Activated CD4-positive, alpha-beta T cell treated with anti-CD3 and anti-CD28 coated beads, Interleukin-2, amount 10 ng/mL, durations not matched to agents 24 days and 14 days (primary cell): Measurements from ENCODE around the gene NETO1. TPM values are rescaled to one million over a fixed set of nuclear protein-coding genes. Genes with fewer than 3 reads are reported as not detected.

ENCODE experiments used
- DNase-seq: peaks from one replicate; pipeline ENCODE4 v3.0.0; 2022
- H3K27ac Mint-ChIP-seq: one replicate; pipeline ENCODE4 v1.8.0; 2022; ENCODE audit warnings: mild to moderate bottlenecking, mixed read lengths
- H3K27me3 Mint-ChIP-seq: one replicate; pipeline ENCODE4 v1.8.0; 2022; ENCODE audit warnings: mixed read lengths
- H3K36me3 Mint-ChIP-seq: one replicate; pipeline ENCODE4 v1.8.0; 2022; ENCODE audit warnings: low read depth, mild to moderate bottlenecking, mixed read lengths
- H3K4me1 Mint-ChIP-seq: one replicate; pipeline ENCODE4 v1.8.0; 2021; ENCODE audit warnings: mixed read lengths
- H3K4me3 Mint-ChIP-seq: one replicate; pipeline ENCODE4 v1.8.0; 2022; ENCODE audit warnings: mild to moderate bottlenecking, moderate library complexity, mixed read lengths
- H3K9me3 Mint-ChIP-seq: one replicate; pipeline ENCODE4 v1.8.0; 2021; ENCODE audit warnings: mixed read lengths
- intact Hi-C: fragments of 100-400 bp; cut with micrococcal nuclease; formaldehyde crosslinking; loops from one replicate; pipeline ENCODE4 v1.15.1; 2023
- total RNA-seq: library from RNA; stranded (reverse); gene quantifications from 2 replicates; pipeline ENCODE4 v1.2.3, GENCODE V29; 2022

Gene NETO1
- total RNA-seq, 1 donor from 2014 or later = not detected

- DNase-seq = no peak
- no peaks in the 10 kb centered on the region for H3K9me3 Mint-ChIP-seq
- no peaks in the 10 kb centered on the region for H3K36me3 Mint-ChIP-seq
- no peak overlapping the region for H3K4me3 Mint-ChIP-seq
- peaks cover 35% of the 10 kb centered on the region for H3K27me3 Mint-ChIP-seq
- no peak overlapping the region for H3K27ac Mint-ChIP-seq
- intact Hi-C loops = loop anchor here (5.0 kb wide), 1 partner anchor 324 kb away; the partner anchor contains the start of gene CBLN2
- no peaks in the 10 kb centered on the region for H3K4me1 Mint-ChIP-seq
Measured at GRCh38 chr18:72866442-72866900, 1.3 kb downstream of the NETO1 start.

- H3K9me3 Mint-ChIP-seq = no peaks in the 10 kb centered on the region
- H3K4me3 Mint-ChIP-seq = no peak overlapping the region
Measured at GRCh38 chr18:72863754-72864153, 4.0 kb downstream of the NETO1 start.

GRCh38 chr18:72859088-72859487, 8.7 kb downstream of the NETO1 start:
- no peaks in the 10 kb centered on the region for H3K9me3 Mint-ChIP-seq
- no peaks in the 10 kb centered on the region for H3K36me3 Mint-ChIP-seq
- H3K27me3 Mint-ChIP-seq = no peaks in the 10 kb centered on the region
- H3K27ac Mint-ChIP-seq = no peak overlapping the region
- H3K4me1 Mint-ChIP-seq = no peaks in the 10 kb centered on the region
- intact Hi-C loops = no loop called here
- DNase-seq = no peak
- H3K4me3 Mint-ChIP-seq = no peak overlapping the region

More at GRCh38 chr18:72863754-72864153, 4.0 kb downstream of the NETO1 start:
- intact Hi-C loops = no loop called here
- DNase-seq = no peak
- Mint-ChIP-seq H3K4me1 (no peaks in the 10 kb centered on the region), H3K36me3 (no peaks in the 10 kb centered on the region), H3K27me3 (peaks cover 25% of the 10 kb centered on the region), H3K27ac (no peak overlapping the region)

- DNase-seq = no peak
- Mint-ChIP-seq H3K4me3 (no peak overlapping the region), H3K36me3 (no peaks in the 10 kb centered on the region), H3K27ac (no peak overlapping the region), H3K9me3 (no peaks in the 10 kb centered on the region), H3K4me1 (no peaks in the 10 kb centered on the region), H3K27me3 (no peaks in the 10 kb centered on the region)
- intact Hi-C loops = no loop called here
Measured at GRCh38 chr18:72849671-72850070, 18.1 kb downstream of the NETO1 start.

- DNase-seq = no peak
- intact Hi-C loops = no loop called here
- Mint-ChIP-seq H3K27me3 (no peaks in the 10 kb centered on the region), H3K9me3 (no peaks in the 10 kb centered on the region), H3K4me1 (no peaks in the 10 kb centered on the region), H3K36me3 (no peaks in the 10 kb centered on the region), H3K4me3 (no peak overlapping the region), H3K27ac (no peak overlapping the region)
Measured at GRCh38 chr18:72848503-72849237, 19.1 kb downstream of the NETO1 start.

GRCh38 chr18:72847771-72848170, 20.0 kb downstream of the NETO1 start:
- Mint-ChIP-seq H3K4me1 (no peaks in the 10 kb centered on the region), H3K36me3 (no peaks in the 10 kb centered on the region), H3K9me3 (no peaks in the 10 kb centered on the region), H3K4me3 (no peak overlapping the region), H3K27me3 (no peaks in the 10 kb centered on the region), H3K27ac (no peak overlapping the region)
- no peak for DNase-seq
- intact Hi-C loops = no loop called here

- Mint-ChIP-seq H3K27ac (no peak overlapping the region), H3K27me3 (no peaks in the 10 kb centered on the region), H3K36me3 (no peaks in the 10 kb centered on the region), H3K4me1 (no peaks in the 10 kb centered on the region), H3K4me3 (no peak overlapping the region), H3K9me3 (no peaks in the 10 kb centered on the region)
- intact Hi-C loops = no loop called here
- no peak for DNase-seq
Measured at GRCh38 chr18:72846736-72847533, 20.9 kb downstream of the NETO1 start.

GRCh38 chr18:72843743-72844142, 24.0 kb downstream of the NETO1 start:
- Mint-ChIP-seq H3K27ac (no peak overlapping the region), H3K4me3 (no peak overlapping the region), H3K27me3 (no peaks in the 10 kb centered on the region), H3K4me1 (no peaks in the 10 kb centered on the region), H3K36me3 (no peaks in the 10 kb centered on the region), H3K9me3 (no peaks in the 10 kb centered on the region)
- intact Hi-C loops = no loop called here
- DNase-seq = no peak

GRCh38 chr18:72840109-72840508, 27.7 kb downstream of the NETO1 start:
- Mint-ChIP-seq H3K9me3 (no peaks in the 10 kb centered on the region), H3K4me3 (no peak overlapping the region), H3K27ac (no peak overlapping the region), H3K27me3 (no peaks in the 10 kb centered on the region), H3K4me1 (no peaks in the 10 kb centered on the region), H3K36me3 (no peaks in the 10 kb centered on the region)
- intact Hi-C loops = no loop called here
- no peak for DNase-seq

GRCh38 chr18:72834731-72835130, 33.1 kb downstream of the NETO1 start:
- Mint-ChIP-seq H3K27me3 (no peaks in the 10 kb centered on the region), H3K36me3 (no peaks in the 10 kb centered on the region), H3K4me3 (no peak overlapping the region), H3K4me1 (no peaks in the 10 kb centered on the region), H3K9me3 (no peaks in the 10 kb centered on the region), H3K27ac (no peak overlapping the region)
- DNase-seq = no peak
- intact Hi-C loops = no loop called here

- Mint-ChIP-seq H3K4me1 (no peaks in the 10 kb centered on the region), H3K36me3 (no peaks in the 10 kb centered on the region)
Measured at GRCh38 chr18:72833471-72833870, 34.3 kb downstream of the NETO1 start.

GRCh38 chr18:72830109-72830508, 37.7 kb downstream of the NETO1 start:
- no peaks in the 10 kb centered on the region for H3K36me3 Mint-ChIP-seq
- DNase-seq = peak; percentile 58

More at GRCh38 chr18:72833471-72833870, 34.3 kb downstream of the NETO1 start:
- H3K27ac Mint-ChIP-seq = no peak overlapping the region
- no peaks in the 10 kb centered on the region for H3K27me3 Mint-ChIP-seq
- H3K4me3 Mint-ChIP-seq = no peak overlapping the region
- no peaks in the 10 kb centered on the region for H3K9me3 Mint-ChIP-seq
- intact Hi-C loops = no loop called here
- DNase-seq = no peak

GRCh38 chr18:72828601-72829000, 39.2 kb downstream of the NETO1 start:
- no peak overlapping the region for H3K27ac Mint-ChIP-seq
- H3K4me1 Mint-ChIP-seq = no peaks in the 10 kb centered on the region
- DNase-seq = no peak
- no peaks in the 10 kb centered on the region for H3K9me3 Mint-ChIP-seq
- no peaks in the 10 kb centered on the region for H3K27me3 Mint-ChIP-seq
- no peaks in the 10 kb centered on the region for H3K36me3 Mint-ChIP-seq
- intact Hi-C loops = no loop called here
- H3K4me3 Mint-ChIP-seq = no peak overlapping the region

More at GRCh38 chr18:72830109-72830508, 37.7 kb downstream of the NETO1 start:
- Mint-ChIP-seq H3K9me3 (no peaks in the 10 kb centered on the region), H3K4me3 (no peak overlapping the region), H3K27ac (no peak overlapping the region), H3K27me3 (no peaks in the 10 kb centered on the region), H3K4me1 (no peaks in the 10 kb centered on the region)
- intact Hi-C loops = no loop called here

- Mint-ChIP-seq H3K4me3 (no peak overlapping the region), H3K27ac (no peak overlapping the region), H3K4me1 (no peaks in the 10 kb centered on the region), H3K36me3 (no peaks in the 10 kb centered on the region), H3K9me3 (no peaks in the 10 kb centered on the region), H3K27me3 (no peaks in the 10 kb centered on the region)
- DNase-seq = no peak
- intact Hi-C loops = no loop called here
Measured at GRCh38 chr18:72826736-72827135, 41.1 kb downstream of the NETO1 start.
